ENCODE measurements around the gene LENG9. TPM values are rescaled to one million over a fixed set of nuclear protein-coding genes. Genes with fewer than 3 reads are reported as not detected.

The LENG9 gene
- polyA plus RNA-seq, 2 of the 4 experiments (the other 2 are of a cell fraction) = 1.9 to 4.1 TPM

DNA sequence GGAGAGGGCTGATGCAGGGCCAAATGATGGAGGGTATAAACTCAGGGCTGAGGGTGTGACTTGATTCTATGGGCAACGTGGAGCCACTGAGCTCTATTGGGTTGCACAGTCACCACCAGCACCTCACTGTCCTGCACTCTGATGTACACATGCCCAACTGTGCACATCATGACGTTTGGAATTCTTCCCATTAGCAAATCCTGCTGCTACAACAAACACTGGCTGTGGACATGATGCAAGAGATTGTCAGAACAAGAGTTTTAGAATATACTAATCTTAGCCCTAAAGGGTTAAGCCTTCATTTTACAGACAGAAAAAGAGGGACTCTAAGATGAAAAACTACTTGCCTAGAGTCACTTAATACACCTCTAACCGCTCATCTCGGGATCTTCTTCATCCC, 50.7 kb downstream of the LENG9 start:
- TF ChIP-seq NPAS2 (CRISPR knock-in tag; IDR thresholded peaks at IDR 0.05; ENCODE audit: borderline replicate concordance) = no peak
- TF ChIP-seq, protein P1, sequence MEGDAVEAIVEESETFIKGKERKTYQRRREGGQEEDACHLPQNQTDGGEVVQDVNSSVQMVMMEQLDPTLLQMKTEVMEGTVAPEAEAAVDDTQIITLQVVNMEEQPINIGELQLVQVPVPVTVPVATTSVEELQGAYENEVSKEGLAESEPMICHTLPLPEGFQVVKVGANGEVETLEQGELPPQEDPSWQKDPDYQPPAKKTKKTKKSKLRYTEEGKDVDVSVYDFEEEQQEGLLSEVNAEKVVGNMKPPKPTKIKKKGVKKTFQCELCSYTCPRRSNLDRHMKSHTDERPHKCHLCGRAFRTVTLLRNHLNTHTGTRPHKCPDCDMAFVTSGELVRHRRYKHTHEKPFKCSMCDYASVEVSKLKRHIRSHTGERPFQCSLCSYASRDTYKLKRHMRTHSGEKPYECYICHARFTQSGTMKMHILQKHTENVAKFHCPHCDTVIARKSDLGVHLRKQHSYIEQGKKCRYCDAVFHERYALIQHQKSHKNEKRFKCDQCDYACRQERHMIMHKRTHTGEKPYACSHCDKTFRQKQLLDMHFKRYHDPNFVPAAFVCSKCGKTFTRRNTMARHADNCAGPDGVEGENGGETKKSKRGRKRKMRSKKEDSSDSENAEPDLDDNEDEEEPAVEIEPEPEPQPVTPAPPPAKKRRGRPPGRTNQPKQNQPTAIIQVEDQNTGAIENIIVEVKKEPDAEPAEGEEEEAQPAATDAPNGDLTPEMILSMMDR (IDR thresholded peaks at IDR 0.05) = no peak
- TF ChIP-seq BHLHE40 (IDR thresholded peaks at IDR 0.05; ENCODE audit: low read depth, low read length) = no peak
- TF ChIP-seq CHD2 (IDR thresholded peaks at IDR 0.05; ENCODE audit: low read length, partially characterized antibody) = no peak
- TF ChIP-seq FOSB (CRISPR knock-in tag; IDR thresholded peaks at IDR 0.05) = no peak
- no peak for TF ChIP-seq RNF2 (IDR thresholded peaks at IDR 0.05; ENCODE audit: borderline replicate concordance, low read depth)
- no peak for FAIRE-seq
- no peak for ATAC-seq
- no peak overlapping the region for H3K4me2 ChIP-seq
- 3% methylated on average over 4 of the region's 4 CpGs for WGBS (ENCODE audit: missing lambda C conversion rate)
- H3K9me3 ChIP-seq = 0 out of 3 replicates have a peak, but pooled peaks cover 4% of the 10 kb centered on the region
- no peak overlapping the region for H3K27ac ChIP-seq
- no peak overlapping the region for H3K4me3 ChIP-seq
- ChIA-PET CTCF (no interaction called here), POLR2A (no interaction called here)
- peak in 1 of 2 experiments; percentile 48 for DNase-seq (ENCODE audit: low read depth in 1 of 2, low spot score in 1 of 2)
- H3K4me1 ChIP-seq = peaks cover 3% of the 10 kb centered on the region; the same call in 1 of the 3 replicates

Small RNA genes lying within 50 kb of the gene (small RNA-seq; reads per million reads assigned to genes)
- 0 reads per million in 6 experiments for gene AC245884.3

Other genes starting within 250 kb of the LENG9 start
- gene LILRB3, start 240.8 kb downstream of the LENG9 start, polyA plus RNA-seq (2011; rRNA removed) = not detected in 2 replicates
- gene LILRB3, start 240.8 kb downstream of the LENG9 start, polyA plus RNA-seq (2017; fragmentation: RNase III; extraction: RNeasy Plus Mini Kit Qiagen cat#74134 plus additional on column Dnase treatment) = not detected in 3 replicates
- not detected in 2 replicates for gene LILRA6, start 221.0 kb downstream of the LENG9 start, polyA plus RNA-seq (2011; rRNA removed)
- not detected in 3 replicates for gene LILRA6, start 221.0 kb downstream of the LENG9 start, polyA plus RNA-seq (2017; fragmentation: RNase III; extraction: RNeasy Plus Mini Kit Qiagen cat#74134 plus additional on column Dnase treatment)
- gene LILRB5, start 206.5 kb downstream of the LENG9 start, polyA plus RNA-seq (2011; rRNA removed) = not detected in 2 replicates
- not detected in 3 replicates for gene LILRB5, start 206.5 kb downstream of the LENG9 start, polyA plus RNA-seq (2017; fragmentation: RNase III; extraction: RNeasy Plus Mini Kit Qiagen cat#74134 plus additional on column Dnase treatment)
- not detected in 2 replicates for gene LILRB2, start 182.7 kb downstream of the LENG9 start, polyA plus RNA-seq (2011; rRNA removed)
- not detected in 3 replicates for gene LILRB2, start 182.7 kb downstream of the LENG9 start, polyA plus RNA-seq (2017; fragmentation: RNase III; extraction: RNeasy Plus Mini Kit Qiagen cat#74134 plus additional on column Dnase treatment)
- not detected in 2 replicates for gene LILRA5, start 150.6 kb downstream of the LENG9 start, polyA plus RNA-seq (2011; rRNA removed)
- gene LILRA5, start 150.6 kb downstream of the LENG9 start, polyA plus RNA-seq (2017; fragmentation: RNase III; extraction: RNeasy Plus Mini Kit Qiagen cat#74134 plus additional on column Dnase treatment) = not detected in 3 replicates
- gene LILRA4, start 124.6 kb downstream of the LENG9 start, polyA plus RNA-seq (2011; rRNA removed) = not detected in 2 replicates
- not detected in 3 replicates for gene LILRA4, start 124.6 kb downstream of the LENG9 start, polyA plus RNA-seq (2017; fragmentation: RNase III; extraction: RNeasy Plus Mini Kit Qiagen cat#74134 plus additional on column Dnase treatment)
- gene LAIR1, start 98.8 kb downstream of the LENG9 start, polyA plus RNA-seq (2011; rRNA removed) = not detected in 2 replicates
- not detected in 3 replicates for gene LAIR1, start 98.8 kb downstream of the LENG9 start, polyA plus RNA-seq (2017; fragmentation: RNase III; extraction: RNeasy Plus Mini Kit Qiagen cat#74134 plus additional on column Dnase treatment)
- gene TTYH1, start 48.3 kb downstream of the LENG9 start, polyA plus RNA-seq (2011; rRNA removed) = 0.31 and 0.56 TPM in 2 replicates
- 0.15 to 0.32 TPM in 2 of 3 replicates, not detected in the other for gene TTYH1, start 48.3 kb downstream of the LENG9 start, polyA plus RNA-seq (2017; fragmentation: RNase III; extraction: RNeasy Plus Mini Kit Qiagen cat#74134 plus additional on column Dnase treatment)
- gene LENG8, start 14.6 kb downstream of the LENG9 start, polyA plus RNA-seq (2011; rRNA removed) = 30.6 and 52.8 TPM in 2 replicates
- gene LENG8, start 14.6 kb downstream of the LENG9 start, polyA plus RNA-seq (2017; fragmentation: RNase III; extraction: RNeasy Plus Mini Kit Qiagen cat#74134 plus additional on column Dnase treatment) = 137 to 148 TPM (median 140 TPM) in 3 replicates
- not detected in 2 replicates for gene CDC42EP5, start 9.5 kb upstream of the LENG9 start, polyA plus RNA-seq (2011; rRNA removed)
- not detected in 3 replicates for gene CDC42EP5, start 9.5 kb upstream of the LENG9 start, polyA plus RNA-seq (2017; fragmentation: RNase III; extraction: RNeasy Plus Mini Kit Qiagen cat#74134 plus additional on column Dnase treatment)
- not detected in 2 replicates for gene LAIR2, start 39.1 kb upstream of the LENG9 start, polyA plus RNA-seq (2011; rRNA removed)
- gene LAIR2, start 39.1 kb upstream of the LENG9 start, polyA plus RNA-seq (2017; fragmentation: RNase III; extraction: RNeasy Plus Mini Kit Qiagen cat#74134 plus additional on column Dnase treatment) = not detected in 3 replicates
- not detected in 2 replicates for gene LILRA2, start 110.0 kb upstream of the LENG9 start, polyA plus RNA-seq (2011; rRNA removed)
- gene LILRA2, start 110.0 kb upstream of the LENG9 start, polyA plus RNA-seq (2017; fragmentation: RNase III; extraction: RNeasy Plus Mini Kit Qiagen cat#74134 plus additional on column Dnase treatment) = not detected in 3 replicates
- gene LILRA1, start 129.9 kb upstream of the LENG9 start, polyA plus RNA-seq (2011; rRNA removed) = not detected in 2 replicates
- gene LILRA1, start 129.9 kb upstream of the LENG9 start, polyA plus RNA-seq (2017; fragmentation: RNase III; extraction: RNeasy Plus Mini Kit Qiagen cat#74134 plus additional on column Dnase treatment) = not detected in 3 replicates
- not detected in 2 replicates for gene LILRB1, start 166.7 kb upstream of the LENG9 start, polyA plus RNA-seq (2011; rRNA removed)
- not detected in 3 replicates for gene LILRB1, start 166.7 kb upstream of the LENG9 start, polyA plus RNA-seq (2017; fragmentation: RNase III; extraction: RNeasy Plus Mini Kit Qiagen cat#74134 plus additional on column Dnase treatment)
- not detected in 2 replicates for gene LILRB4, start 199.2 kb upstream of the LENG9 start, polyA plus RNA-seq (2011; rRNA removed)
- not detected in 3 replicates for gene LILRB4, start 199.2 kb upstream of the LENG9 start, polyA plus RNA-seq (2017; fragmentation: RNase III; extraction: RNeasy Plus Mini Kit Qiagen cat#74134 plus additional on column Dnase treatment)